ENCODE results near the gene INO80D.
"Not testable (repeated sequence)": the region's sequence is repeated elsewhere in the genome, so short reads cannot be mapped to it uniquely, and the experiment has no call there.

Gene INO80D

DNA sequence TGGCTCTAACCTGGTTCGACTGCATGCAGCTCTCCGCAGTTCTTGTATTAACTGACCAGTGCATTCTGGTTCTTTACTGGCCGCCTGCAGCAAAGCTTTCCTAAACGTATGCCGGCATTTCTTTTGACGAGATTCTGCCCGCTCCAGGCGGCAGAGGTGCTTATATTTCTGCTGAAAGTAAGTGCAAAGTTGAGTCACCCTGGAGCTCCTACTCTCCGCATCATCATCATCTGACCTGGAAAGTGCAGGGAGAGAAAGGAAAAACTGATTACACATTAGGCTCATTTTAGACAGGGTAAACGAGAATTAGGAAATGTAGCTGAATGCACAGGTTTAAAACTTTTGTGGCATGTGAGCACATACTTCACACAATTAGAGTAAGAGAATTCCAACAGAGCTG, 57.9 kb downstream of the INO80D start:
- no peak for DNase-seq (ENCODE audit: low read depth in 2 of 2)

DNA sequence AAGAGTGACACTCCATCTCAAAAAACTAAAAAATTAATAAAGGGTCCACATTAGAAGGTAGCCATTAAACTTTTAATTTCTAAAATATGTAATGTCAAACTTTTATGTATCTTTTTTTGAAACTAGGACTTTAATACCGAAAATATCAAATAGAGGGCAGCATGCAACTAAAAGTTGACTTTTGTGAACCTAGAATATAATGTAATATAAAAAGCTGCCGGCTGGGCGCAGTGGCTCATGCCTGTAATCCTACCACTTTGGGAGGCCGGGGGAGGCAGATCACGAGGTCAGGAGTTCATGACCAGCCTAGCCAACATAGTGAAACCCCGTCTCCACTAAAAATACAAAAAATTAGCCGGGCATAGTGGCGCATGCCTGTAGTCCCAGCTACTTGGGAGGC, 62.8 kb downstream of the INO80D start:
- no peak for DNase-seq (ENCODE audit: low read depth in 2 of 2)

- no peak for DNase-seq (ENCODE audit: low read depth in 2 of 2)
These were observed 65.8 kb downstream of the INO80D start for GRCh38 chr2:206020171-206020570.

DNA sequence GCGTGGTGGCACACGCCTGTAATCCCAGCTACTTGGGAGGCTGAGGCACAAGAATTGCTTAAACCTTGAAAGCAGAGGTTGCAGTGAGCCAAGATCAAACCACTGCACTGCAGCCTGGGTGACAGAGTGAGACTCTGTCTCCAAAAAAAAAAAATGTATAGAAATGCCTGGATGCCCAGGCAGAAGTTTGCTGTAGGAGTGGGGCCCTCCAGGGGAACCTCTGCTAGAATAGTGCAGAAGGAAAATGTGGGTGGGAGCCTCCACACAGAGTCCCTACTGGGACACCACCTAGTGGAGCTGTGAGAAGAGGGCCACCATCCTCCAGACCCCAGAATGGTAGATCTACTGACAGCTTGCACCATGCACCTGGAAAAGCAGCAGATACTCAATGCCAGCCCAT, 70.2 kb downstream of the INO80D start:
- not testable (repeated sequence) for DNase-seq (ENCODE audit: low read depth in 2 of 2)

DNA sequence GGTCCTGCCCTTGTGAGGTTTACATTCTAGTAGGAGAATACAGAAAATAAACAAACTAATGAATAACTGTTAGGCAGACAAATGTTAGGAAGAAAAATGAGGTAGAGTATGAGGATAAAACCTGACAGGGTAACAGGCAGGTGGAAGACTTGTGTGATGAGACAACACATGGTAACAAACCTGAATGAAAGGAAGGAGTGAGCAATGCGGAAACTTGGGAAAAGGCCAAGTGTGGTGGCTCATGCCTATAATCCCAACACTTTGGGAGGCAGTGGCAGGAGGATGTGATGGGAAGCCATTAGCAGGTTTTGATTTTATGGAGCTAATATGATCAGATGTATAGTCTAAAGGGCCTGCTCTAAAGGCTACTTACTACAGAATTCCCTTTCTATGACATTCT, 74.2 kb downstream of the INO80D start:
- no peak for DNase-seq (ENCODE audit: low read depth in 2 of 2)

DNA sequence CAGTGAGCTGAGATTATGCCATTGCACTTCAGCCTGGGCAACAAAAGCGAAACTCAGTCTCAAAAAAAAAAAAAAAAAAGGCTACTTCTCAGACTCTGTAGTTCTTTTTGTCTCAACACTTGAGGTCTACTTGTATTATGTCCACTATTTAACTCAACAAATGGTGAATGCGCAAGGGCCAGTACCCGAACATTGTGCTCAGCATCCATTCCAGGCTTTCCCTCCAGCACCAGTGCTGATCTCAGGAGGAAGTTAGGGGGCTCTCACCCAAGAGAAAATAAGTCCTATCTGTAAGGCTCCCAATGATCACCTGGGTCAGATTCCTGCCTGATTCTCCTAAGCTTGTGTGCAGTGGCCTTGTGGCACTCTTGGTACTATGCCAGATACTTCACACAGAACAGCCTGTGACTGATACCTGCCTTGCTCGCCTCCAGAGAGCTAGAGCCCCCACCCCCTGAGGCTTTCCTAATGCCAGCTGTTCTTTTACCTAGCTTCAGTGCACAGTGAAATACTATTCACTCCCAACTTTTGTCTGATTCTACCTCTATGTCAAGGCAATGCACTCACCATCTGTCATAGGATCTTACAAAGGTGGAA, 74.9 kb downstream of the INO80D start:
- DNase-seq (ENCODE audit: low read depth in 2 of 2) = no peak

DNA sequence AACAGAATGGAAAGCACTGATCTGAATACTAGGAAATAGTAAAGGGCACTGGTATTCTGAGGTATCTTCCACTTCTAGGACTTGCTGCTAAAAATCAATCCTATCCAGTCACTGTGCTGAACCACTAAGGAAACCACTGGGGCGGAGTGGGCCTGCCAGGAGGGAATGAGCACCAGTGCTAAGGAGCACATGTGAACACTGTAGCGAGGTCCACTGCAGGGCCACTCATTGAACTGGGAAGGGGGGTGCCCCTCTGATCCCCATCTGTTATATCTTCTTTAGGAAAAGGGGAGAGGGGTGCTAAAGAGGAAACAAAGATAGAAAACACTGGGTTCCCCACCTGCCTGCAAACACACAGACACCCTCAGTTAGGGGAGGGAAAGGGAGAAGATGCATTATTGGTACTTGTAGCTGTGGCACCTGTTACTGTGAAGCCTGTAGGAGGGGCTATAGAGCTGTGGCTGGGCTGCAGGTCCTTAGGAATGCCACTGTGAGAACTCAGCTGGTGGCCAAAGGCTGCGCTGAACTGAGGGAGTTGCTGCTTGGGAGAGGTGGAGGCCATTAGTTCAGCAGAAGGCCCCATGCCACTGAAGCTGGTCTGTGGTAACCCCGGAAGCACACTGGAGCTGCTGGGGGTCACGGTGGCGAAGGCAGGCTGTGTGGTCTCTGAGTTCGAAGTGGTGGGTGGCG, 81.8 kb downstream of the INO80D start:
- peak in 1 of 2 donors; percentile 7 for DNase-seq (ENCODE audit: low read depth in 2 of 2)

DNA sequence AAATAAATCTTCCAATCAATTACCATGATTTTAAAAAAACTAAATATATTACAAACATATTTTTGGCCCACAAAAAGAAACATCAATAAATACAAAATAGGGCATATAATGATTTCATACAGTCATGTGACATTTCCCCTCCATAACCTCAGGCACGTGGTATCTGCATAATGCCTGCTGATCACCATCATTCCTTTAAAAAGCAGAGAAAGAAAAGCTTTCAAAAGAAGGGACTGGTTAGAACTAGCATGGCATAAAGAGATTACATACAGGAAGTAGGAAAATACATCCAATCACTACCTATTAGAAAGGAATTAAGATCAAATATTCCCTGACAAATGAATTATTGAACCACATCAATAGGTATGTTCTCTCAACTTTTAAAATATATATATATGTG, 83.5 kb downstream of the INO80D start:
- DNase-seq (ENCODE audit: low read depth in 2 of 2) = no peak

DNA sequence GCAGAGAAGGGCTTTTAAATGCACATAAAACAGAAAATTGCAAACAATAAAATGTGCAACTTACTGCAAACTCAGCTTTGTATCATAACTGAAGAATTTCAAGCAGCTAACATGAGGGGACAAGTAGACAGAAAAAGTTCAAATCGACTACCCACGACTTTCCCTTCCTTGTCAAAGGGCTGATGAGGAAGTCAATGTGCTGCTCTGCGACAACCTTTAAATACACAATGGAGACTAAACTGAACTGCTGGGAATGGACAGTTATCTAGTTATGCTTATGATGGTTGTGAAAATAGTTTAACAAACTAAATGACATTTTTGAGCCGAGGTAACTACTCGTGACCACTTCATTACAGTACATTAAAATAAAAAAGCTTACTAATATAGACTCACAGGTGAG, 84.1 kb downstream of the INO80D start:
- no peak for DNase-seq (ENCODE audit: low read depth in 2 of 2)

GRCh38 chr2:206000776-206001175, 85.2 kb downstream of the INO80D start:
- no peak for DNase-seq (ENCODE audit: low read depth in 2 of 2)

GRCh38 chr2:205998583-205998982, 87.4 kb downstream of the INO80D start:
- DNase-seq (ENCODE audit: low read depth in 2 of 2) = no peak

GRCh38 chr2:205996161-205996560, 89.8 kb downstream of the INO80D start:
- DNase-seq (ENCODE audit: low read depth in 2 of 2) = no peak

- DNase-seq (ENCODE audit: low read depth in 2 of 2) = no peak
These were observed 90.7 kb downstream of the INO80D start for GRCh38 chr2:205995260-205995659.

- no peak for DNase-seq (ENCODE audit: low read depth in 2 of 2)
These were observed 91.6 kb downstream of the INO80D start for GRCh38 chr2:205994344-205994743.

- DNase-seq (ENCODE audit: low read depth in 2 of 2) = no peak
These were observed 95.9 kb downstream of the INO80D start for GRCh38 chr2:205990104-205990503.

DNA sequence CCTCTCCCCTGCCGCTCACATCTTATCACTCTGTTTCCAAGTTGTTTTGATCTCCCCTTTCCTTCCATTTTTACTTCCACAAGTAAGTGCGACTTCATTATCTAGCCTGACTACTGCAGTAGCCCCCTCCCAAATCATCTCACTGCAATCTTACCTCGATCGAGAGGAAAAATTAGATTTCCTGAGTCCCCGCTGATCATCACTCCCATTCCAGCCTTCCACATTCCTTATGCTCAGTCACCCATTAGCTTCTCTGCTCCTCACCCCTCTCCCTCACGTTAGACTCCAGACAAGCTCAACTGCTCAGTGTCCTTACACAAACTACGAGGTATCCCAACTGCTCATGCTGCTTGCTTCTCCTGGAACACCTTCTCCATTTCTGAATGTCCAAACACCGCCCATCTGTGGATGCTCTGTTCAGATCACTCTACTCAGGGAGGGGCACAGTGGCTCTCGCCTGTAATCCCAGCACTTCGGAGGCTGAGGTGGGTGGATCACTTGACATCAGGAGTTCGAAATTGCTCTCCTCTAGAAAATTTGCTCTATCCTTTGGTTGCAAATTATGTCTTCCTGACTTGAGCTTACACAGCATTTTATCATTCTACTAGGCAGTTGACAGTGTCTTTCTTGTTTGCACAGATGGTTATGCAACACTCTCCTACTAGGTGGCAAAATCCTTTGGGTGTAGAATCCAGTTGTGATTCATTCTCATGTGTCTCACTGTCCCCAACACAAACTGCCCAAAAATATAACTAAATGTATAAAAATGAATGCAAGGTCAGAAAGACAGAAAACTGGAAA, 96.5 kb downstream of the INO80D start:
- no peak for DNase-seq (ENCODE audit: low read depth in 2 of 2)

DNA sequence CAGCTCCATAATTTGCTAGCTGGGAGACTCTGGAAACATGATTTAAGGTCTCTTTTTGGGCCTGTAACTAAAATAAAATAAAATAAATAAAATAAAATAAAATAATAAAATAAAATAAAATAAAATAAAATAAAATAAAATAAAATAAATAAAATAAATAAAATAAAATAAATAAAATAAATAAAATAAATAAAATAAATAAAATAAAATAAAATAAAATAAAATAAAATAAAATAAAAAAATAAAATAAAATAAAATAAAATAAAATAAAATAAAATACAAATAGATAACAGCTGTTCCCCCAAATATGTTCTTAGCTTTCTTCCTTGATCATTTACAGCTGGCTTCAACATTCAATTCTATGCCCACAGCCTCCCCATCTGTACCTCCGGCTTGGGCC, 97.3 kb downstream of the INO80D start:
- not testable (repeated sequence) for DNase-seq (ENCODE audit: low read depth in 2 of 2)

DNA sequence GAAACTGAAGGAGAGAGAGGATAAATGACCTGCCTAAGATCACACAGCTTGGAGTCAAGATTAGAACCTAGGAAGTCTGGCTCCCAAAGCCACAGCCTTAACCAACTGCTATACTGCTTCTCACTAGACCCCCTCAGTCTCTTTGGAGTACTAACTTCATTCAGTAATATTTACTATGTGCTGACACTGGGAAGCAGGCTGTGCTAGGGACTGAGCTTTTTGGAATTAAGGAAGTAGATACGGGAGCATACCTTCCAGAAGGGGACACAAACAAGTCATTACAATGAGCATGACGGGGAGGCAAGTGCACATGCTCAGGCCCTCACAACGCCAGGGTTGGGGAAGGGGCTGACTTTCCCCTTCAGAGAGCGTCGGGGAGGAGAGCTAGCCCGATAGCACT, 97.7 kb downstream of the INO80D start:
- no peak for DNase-seq (ENCODE audit: low read depth in 2 of 2)

DNA sequence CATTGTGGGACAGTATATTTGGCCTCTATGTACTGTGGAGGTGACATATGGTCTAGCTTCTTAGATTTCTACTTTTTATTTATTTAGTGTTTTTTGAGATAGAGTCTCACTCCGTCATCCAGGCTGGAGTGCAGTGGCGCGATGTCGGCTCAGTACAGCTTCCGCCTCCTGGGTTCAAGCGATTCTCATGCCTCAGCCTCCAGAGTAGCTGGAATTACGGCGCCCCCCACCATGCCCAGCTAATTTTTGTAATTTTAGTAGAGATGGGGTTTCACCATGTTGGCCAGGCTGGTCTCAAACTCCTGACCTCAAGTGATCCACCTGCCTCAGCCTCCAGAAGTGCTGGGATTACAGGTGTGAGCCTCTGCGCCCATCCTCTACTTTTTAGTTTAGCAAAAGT, 99.6 kb downstream of the INO80D start:
- not testable (repeated sequence) for DNase-seq (ENCODE audit: low read depth in 2 of 2)

GRCh38 chr2:205984381-205984780, 101.6 kb downstream of the INO80D start:
- no peak for DNase-seq (ENCODE audit: low read depth in 2 of 2)

DNA sequence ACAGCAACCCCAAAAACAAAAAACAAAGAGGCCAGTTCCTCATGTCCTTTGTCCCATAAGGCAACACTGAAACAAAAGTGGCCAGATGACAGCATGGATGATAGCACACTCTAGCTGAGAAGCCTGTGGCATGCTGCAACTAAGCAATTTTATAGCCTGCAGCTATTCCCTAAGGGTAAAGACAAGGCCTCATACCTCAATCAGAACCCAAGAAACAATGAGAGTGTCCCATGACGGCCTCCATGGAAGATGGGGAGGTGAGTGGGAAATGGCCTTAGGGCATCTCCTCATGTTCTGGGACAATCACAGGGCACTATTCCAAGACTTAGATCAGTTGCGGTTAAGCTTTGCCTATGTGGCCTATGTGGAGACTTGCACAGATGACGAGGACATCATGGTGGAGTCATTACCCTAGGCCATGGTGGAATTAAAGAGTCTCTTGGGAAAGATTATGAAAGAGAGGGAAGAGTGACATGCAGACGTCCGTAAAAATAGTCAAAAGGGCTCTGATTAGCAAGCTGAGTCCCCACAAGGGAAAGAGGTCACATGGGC, 103.1 kb downstream of the INO80D start:
- DNase-seq (ENCODE audit: low read depth in 2 of 2) = no peak

DNA sequence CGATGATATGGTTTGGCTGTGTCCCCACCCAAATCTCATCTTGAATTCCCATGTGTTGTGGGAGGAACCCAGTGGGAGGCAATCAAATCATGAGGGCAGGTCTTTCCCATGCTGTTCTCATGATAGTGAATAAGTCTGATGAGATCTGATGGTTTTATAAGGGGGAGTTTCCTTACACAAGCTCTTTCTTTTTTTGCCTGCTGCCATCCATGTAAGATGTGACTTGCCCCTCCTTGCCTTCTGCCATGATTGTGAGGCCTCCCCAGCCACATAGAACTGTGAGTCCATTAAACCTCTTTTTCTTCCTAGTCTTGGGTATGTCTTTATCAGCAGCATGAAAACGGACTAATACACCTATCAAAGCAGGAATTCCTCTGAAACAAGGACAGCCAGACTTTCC, 107.2 kb downstream of the INO80D start:
- not testable (repeated sequence) for DNase-seq (ENCODE audit: low read depth in 2 of 2)

DNA sequence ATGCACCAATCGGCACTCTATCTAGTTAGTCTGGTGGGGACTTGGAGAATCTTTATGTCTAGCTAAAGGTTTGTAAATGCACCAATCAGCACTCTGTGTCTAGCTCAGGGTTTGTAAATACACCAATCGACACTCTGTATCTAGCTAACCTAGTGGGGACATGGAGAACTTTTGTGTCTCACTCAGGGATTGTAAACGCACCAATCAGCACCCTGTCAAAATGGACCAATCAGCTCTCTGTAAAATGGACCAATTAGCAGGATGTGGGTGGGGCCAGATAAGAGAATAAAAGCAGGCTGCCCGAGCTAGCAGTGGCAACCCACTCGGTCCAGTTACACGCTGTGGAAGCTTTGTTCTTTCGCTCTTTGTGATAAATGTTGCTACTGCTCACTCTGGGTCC, 108.3 kb downstream of the INO80D start:
- not testable (repeated sequence) for DNase-seq (ENCODE audit: low read depth in 2 of 2)
